Retina (tissue), 1 donor: Measurements from ENCODE around the gene MRAP.

Experiments used
- DNase-seq: peaks from one replicate; pipeline ENCODE4 v3.0.0-alpha.2; 2016

MRAP gene

GRCh38 chr21:32325706-32326105 lies 27.1 kb downstream of the MRAP start:
- no peak for DNase-seq

DNA sequence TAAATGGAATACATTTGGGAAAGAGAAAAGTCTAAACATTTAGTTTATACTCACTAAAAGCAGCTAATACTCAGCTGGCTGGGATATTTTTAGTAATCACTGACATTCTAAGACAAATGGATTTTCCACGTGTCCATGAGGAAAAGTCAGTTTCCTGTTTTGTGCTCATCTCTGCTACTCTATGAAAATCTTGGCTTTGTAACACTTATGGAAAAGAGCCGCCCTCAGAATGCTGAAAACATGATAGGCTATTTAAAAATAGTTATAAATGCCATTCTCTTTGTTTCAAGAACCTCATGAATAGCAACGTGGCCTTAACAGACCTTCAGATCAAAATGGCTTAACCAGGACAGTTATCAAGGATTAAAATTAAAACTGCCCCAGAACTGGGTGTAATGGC lies 29.9 kb downstream of the MRAP start:
- no peak for DNase-seq

DNA sequence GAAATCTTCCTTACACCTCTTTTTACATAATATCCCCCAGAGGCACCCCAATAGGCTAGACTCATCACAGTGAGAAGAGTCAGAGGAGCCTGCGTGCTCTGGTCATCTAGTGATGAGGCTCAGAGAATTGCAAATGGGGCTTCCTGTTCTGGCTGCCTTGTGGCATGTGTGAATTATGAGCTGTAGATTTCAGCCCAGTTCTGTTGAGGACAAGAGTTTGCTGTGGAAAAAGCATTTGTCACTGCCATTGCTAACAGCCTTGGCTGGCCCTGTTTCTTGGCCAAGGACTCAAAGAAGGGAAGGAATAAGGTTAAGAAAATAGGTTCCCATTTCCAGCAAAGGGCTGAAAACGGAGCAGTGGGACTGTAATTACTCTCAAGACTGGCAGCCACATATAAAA lies 30.7 kb downstream of the MRAP start:
- no peak for DNase-seq

- no peak for DNase-seq
Measured at GRCh38 chr21:32329776-32330175, 31.1 kb downstream of the MRAP start.

- peak; percentile 21 for DNase-seq
Measured at GRCh38 chr21:32330784-32331311, 32.2 kb downstream of the MRAP start.

DNA sequence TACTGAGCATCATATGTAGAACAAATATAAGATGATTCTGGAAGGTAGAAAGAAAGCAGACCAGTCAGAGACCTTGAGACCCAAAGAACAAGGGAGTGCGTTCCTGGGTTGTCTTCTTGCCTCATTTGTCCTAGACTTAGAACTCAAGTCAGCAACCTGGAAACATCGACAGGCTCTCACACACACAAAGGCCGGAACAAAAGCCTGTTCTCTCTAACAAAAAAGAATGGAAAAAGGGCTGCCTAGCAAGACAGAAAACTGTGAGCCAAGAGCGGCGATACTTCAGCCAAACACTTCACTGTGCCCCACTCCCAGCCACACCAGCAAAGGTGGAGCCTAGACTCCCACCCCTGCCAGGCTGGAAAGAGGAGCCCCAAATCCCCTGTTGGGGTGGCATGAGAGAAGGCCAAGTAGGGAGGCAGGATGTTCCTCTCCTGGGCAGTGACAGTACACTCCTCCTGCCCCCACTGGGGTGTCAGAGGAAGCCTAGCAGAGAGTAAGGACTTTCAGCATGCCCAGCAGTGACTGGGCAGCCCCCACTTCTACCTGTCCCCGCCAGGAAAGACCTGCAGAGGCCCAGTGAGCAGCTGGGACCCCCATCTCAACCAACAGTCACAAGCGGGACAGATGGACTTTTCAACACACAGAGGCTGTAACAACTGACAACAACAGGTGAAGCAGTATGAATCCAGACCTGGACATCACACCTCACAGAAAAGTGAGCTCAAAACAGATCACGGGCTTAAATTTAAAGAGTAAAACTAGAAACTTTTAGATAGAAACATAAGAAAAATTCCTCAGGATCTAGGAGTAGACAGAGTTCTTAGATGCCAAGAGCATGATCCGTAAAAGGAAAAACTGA lies 33.0 kb downstream of the MRAP start:
- DNase-seq, result no peak

DNA sequence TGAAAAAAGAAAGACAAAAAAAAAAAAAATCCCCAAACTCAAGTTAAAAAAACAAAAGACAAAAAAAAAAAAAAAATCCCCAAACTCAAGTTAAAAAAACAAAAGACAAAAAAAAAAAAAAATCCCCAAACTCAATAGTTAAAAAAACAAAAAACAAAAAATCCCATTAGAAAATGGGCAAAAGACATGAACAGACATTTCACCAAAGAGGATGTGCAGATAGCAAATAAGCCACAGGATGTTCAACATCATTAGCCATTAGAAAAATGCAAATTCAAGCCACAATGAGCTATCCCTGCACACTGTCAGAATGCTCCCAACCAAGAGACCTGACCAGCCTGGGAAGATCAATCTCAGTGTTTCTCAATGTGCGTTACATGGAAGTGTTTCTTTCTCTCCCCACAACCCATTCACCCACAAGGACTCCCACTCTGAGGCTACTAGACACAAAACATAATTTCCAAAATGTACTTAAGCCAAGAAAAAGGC lies 33.9 kb downstream of the MRAP start:
- DNase-seq, result no peak

DNA sequence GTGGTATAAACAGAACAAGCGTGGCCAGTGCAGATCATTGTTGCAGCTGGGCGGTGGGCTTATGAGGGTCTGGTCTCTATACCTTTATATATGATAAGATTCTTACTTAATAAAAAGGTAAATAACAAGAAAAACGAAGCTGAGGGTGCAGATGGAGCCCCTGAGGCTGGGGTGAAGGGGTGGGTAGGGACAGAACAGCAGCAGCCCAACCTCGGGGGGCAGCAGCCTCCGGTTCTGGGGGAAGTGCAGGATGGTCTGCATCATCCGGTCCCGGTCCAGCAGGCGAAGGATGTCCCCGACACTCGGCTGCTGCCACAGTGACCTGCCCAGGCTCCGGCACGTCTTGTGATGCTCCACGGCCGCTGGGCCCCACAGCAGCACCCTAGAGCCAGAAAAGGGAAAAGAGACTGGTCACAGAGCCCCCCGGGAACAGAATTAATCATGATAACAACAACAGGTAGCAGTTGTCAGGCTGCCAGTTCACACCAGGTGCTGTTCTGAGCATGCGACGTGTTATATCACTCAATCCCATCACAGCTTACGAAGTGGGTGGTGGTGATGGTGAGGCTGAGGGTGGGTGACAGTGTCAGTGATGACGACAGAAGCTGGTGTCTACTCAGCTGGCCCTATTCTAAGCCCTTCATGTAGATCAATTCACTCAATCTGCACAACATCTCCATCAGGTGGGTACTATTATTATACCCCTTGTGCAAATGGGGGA lies 35.5 kb downstream of the MRAP start:
- no peak for DNase-seq

DNA sequence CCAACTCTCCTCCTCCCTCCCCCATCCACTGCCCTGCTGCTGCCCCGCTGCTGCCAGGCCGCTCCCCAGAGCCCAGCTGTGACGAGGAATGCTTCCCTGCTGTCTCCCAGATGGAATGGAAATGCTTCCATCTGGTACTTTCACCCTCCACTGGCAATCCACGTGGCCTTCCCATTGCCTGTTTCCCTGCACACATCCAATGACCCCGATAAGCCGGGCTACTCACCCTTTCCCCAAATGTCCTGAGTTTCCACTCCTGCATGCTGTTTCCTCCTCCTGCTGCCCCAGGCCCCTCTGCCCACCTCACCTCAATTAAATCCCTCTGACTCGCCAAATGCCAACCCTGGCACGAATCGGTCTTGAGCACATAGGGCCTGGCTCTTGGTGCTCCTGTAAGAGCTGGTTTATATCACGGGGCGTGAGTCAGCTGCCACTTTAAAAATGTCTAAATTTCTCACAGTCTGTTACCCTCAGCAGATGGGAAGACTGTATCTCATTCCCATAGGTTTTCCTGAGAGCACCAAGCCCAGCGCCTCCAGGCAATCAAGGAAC lies 36.4 kb downstream of the MRAP start:
- DNase-seq, result peak; percentile 66

DNA sequence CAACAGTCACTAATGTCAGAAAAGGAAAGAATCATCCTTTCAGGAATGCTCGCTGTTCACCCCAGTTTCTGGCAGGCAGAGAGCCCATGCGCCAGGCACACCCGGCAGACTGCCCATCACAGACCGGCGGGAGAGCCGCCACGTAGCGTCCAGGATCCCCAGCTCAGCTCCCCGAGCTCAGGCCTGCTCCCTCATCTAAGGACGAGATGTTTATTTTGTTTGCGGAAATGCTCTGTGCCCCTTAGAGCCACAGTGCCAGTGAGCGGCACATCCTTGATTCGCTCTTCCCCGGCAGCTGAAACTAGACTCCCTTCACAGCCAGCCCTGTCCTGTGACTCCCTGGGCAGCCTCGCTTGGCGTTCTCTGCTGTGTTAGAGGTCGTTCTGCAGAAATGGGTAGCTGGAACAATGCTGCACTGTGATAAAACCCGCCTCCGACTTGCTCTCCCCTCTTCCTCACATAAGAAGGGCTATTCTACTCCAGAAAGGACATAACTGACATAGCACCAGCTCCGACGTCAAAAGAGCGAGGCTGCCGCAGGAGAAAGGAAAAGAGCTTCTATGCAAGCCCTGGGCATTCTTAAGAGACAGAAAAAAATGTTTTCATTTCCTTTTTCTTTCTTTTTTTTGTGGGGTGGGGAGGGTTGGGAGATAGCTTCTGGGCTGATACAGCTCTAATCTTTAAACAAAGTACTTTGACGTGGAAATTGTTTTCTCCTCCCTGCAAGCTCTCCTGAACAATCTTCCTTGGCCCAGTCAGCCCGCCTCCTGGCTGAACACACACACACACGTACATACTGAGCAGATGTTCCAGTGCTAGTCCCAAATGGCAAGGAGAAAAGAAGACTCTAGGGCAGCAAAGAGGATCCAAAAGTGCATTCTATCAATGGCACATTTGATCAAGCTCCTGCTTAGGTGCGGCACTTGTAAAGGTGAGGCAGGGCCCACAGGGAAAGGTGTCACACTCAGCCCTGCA lies 37.2 kb downstream of the MRAP start:
- peak; percentile 62 for DNase-seq

DNA sequence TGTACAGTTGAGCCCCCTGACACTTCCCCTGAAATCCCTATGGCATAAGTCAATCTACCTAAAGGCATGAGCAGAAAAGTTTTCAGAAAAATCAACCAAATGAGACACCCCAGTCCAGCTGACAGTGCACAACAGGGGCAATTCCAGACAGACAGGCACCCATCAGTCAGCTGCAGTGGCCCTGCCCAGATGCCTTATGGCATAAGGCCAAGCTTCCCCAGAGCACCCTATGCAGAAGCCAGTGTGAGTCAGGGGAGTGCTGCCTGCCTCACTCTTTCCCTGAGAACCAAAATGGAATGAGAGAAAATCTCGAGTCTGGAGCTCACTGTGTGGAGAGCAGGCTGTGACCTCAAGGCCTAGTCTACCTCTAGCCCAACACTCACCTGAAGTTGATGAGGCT lies 38.1 kb downstream of the MRAP start:
- DNase-seq, result no peak

DNA sequence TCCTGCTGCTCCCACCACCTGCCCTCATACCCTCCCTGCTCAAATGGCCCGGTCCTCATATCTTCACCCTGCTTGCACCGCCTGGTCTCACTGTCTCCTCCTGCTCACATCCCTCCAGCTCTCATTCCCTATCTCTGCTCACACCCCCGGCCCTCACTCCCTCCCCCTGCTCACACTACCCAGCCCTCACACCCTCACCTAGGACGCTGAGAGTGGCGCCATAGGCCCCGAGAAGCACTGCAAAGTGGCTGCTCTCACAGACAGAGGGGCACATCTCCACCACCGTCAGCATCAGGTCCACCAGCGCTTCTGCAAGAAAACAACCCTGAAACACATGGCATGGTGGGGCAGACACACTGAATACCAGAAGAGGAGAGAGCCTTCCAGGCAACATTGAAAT lies 38.6 kb downstream of the MRAP start:
- no peak for DNase-seq

- no peak for DNase-seq
Measured at GRCh38 chr21:32338209-32338921, 39.7 kb downstream of the MRAP start.

GRCh38 chr21:32340863-32341848 lies 42.5 kb downstream of the MRAP start:
- no peak for DNase-seq

- no peak for DNase-seq
Measured at GRCh38 chr21:32346951-32347350, 48.3 kb downstream of the MRAP start.

DNA sequence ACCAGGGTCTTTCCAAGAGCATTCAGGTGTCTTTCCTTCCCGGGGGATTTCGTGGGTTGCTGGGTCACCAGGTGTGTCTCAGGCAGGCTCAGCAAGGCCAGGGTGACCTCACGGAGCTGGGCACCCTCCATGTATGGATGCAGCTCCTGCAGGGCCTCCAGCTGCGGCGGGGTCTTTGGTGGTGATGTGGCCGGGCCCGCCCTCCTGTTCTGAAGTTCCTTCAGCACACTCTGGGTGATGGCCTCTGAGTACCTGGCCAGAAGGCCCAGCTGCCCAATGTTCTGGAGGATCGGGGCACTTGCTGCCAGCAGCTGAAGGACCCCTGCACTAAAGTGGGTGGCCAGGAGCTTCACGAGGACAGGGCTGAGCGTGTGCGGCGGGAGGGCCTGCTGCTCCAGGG lies 48.7 kb downstream of the MRAP start:
- DNase-seq, result no peak

- DNase-seq, result no peak
Measured at GRCh38 chr21:32347977-32348376, 49.3 kb downstream of the MRAP start.

DNA sequence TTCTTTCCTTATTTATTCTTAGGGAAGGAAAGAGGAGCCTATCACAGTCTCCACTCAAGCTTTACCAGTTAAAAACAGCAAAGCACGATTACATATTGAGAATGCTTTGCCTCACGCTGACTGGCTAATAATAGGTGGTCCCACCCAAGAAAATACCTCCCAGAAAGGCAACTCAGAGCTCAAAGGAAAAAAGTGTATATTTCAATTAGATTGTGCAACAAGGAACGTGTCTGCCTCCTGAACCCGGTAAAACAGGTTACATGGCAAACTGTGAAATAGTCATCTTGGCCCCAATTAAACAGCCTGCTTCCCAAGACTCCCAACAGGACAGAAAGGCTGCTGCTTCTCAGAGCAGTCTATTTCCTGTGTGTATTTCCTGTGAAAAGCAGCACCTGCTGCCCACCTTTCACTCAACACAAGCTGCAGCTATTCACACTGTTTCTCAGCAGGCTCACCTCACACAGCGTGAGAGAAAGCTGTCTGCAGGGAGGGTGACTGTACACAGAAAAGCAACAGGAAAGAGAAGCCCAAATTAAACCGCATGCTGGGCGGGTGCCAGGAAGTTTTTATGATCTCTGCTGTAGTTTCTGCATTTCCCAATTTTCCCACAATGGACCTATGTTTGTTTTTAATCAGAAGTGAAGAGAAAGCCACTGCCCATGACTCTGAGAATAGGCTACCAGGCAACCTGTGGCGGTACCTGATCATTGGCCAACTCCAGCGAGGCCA lies 50.1 kb downstream of the MRAP start:
- no peak for DNase-seq

DNA sequence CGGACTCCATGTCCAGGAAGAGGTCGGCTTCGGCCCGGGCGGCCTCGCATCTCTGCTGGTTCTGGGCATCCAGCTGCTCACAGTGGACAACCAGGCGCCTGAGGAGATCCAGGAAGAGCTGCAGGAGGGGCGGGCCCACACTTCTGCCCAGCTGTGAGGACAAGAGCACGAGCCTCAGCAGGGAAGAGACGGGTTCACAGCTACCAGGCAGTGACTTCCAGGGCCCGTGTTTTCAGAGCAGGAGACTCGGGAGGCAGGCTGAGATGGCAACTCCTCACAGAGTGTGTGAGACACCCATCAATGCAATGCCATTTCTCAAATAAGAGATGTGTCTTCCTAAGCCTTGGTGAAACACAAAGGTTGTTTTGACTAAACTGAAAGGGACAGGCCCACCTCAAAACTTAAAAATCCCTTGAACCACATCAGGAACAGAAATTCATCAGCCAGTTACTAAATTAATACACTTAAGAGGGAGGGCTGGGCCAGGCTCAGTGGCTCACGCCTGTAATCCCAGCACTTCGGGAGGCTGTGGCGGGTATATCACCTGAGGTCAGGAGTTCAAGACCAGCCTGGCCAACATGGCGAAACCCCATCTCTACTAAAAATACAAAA lies 50.8 kb downstream of the MRAP start:
- DNase-seq, result no peak
